GM12801 (cell line): ENCODE results near the gene ARHGAP24.

ENCODE experiments used
- CTCF ChIP-seq: IDR thresholded peaks from one replicate; pipeline ENCODE4 v1.5.1; 2011; ENCODE audit warnings: control low read depth; ENCODE audit not compliant: insufficient read length; ENCODE audit errors: extremely low read depth

The ARHGAP24 gene

GRCh38 chr4:85715991-85716737 lies 241.2 kb downstream of the ARHGAP24 start:
- no peak for TF ChIP-seq CTCF

GRCh38 chr4:85717351-85717750 lies 242.4 kb downstream of the ARHGAP24 start:
- TF ChIP-seq CTCF, result no peak

- no peak for TF ChIP-seq CTCF
Observed at GRCh38 chr4:85717847-85718246, 242.9 kb downstream of the ARHGAP24 start.

- TF ChIP-seq CTCF, result no peak
Observed at GRCh38 chr4:85720735-85721134, 245.8 kb downstream of the ARHGAP24 start.

- TF ChIP-seq CTCF, result no peak
Observed at GRCh38 chr4:85722401-85722800, 247.5 kb downstream of the ARHGAP24 start.

- TF ChIP-seq CTCF, result no peak
Observed at GRCh38 chr4:85722807-85723206, 247.9 kb downstream of the ARHGAP24 start.

- TF ChIP-seq CTCF, result no peak
Observed at GRCh38 chr4:85724791-85725563, 250.0 kb downstream of the ARHGAP24 start.
